Thoracic aorta endothelial cell (primary cell): ENCODE results near the gene RNF149. TPM values are rescaled to one million over a fixed set of nuclear protein-coding genes. Genes with fewer than 3 reads are reported as not detected.
A peak's percentile ranks its signal among the peaks of the same experiment; 100 is the strongest.

ENCODE experiments used
- small RNA-seq: library from RNA; depleted of rRNA; stranded (forward); fragments of <200 nt; gene quantifications from one replicate; pipeline ENCODE3, GENCODE V24; 2012
- total RNA-seq: library from RNA; depleted of rRNA; stranded (reverse); fragments of >200 nt; gene quantifications from 2 replicates; pipeline ENCODE4 v1.2.3, GENCODE V29; 2012

Gene RNF149
- 120 and 137 TPM in 2 replicates for total RNA-seq

GRCh38 chr2:101308432-101309210 is at the start of gene RNF149:
Gene RNF149, minus strand, starts transcription at chr2:101308701. Its CDS starts 113 bp downstream, at chr2:101308588.

GRCh38 chr2:101252408-101253012 is 56.0 kb downstream of the RNF149 start, which contains the start of gene CNOT11:
Gene CNOT11, plus strand, starts transcription at chr2:101252886. Its CDS starts 79 bp downstream, at chr2:101252965.

Small RNA genes lying within 50 kb of the gene (small RNA-seq; reads per million reads assigned to genes)
- gene MIR5696 (0.42 reads per million), gene SNORD89 (50.2 reads per million, percentile 98 among the genes with 10 or more reads in this experiment)

Other genes starting within 250 kb of the RNF149 start
- 60.9 and 62.6 TPM in 2 replicates for gene TBC1D8, start 157.3 kb downstream of the RNF149 start, total RNA-seq
- 63.7 and 69.9 TPM in 2 replicates for gene CNOT11, start 55.8 kb downstream of the RNF149 start, total RNA-seq
- gene CREG2, start 78.8 kb upstream of the RNF149 start, total RNA-seq: 0.57 and 1.5 TPM in 2 replicates
- 1.2 and 2.0 TPM in 2 replicates for gene RFX8, start 166.4 kb upstream of the RNF149 start, total RNA-seq